ENCODE measurements around the gene TNNT2.

Gene TNNT2

GRCh38 chr1:201332616-201333335 lies 44.7 kb downstream of the TNNT2 start:
- H3K36me3 ChIP-seq (ENCODE audit: control insufficient read depth, insufficient read depth, low read length): no peaks in the 10 kb centered on the region
- no peak overlapping the region for H3K27ac ChIP-seq (ENCODE audit: low read depth, low read length)
- H3K4me3 ChIP-seq (ENCODE audit: low read length): no peak overlapping the region
- H3K4me1 ChIP-seq (ENCODE audit: control insufficient read depth, insufficient read depth, low read length): no peaks in the 10 kb centered on the region
- no peak overlapping the region for H3K9ac ChIP-seq (ENCODE audit: low read length)
- no peaks in the 10 kb centered on the region for H3K27me3 ChIP-seq (ENCODE audit: control insufficient read depth, insufficient read depth, low read length)

- H3K27ac ChIP-seq (ENCODE audit: low read depth, low read length): no peak overlapping the region
- H3K36me3 ChIP-seq (ENCODE audit: control insufficient read depth, insufficient read depth, low read length): no peaks in the 10 kb centered on the region
- H3K9ac ChIP-seq (ENCODE audit: low read length): no peak overlapping the region
- no peaks in the 10 kb centered on the region for H3K4me1 ChIP-seq (ENCODE audit: control insufficient read depth, insufficient read depth, low read length)
- H3K27me3 ChIP-seq (ENCODE audit: control insufficient read depth, insufficient read depth, low read length): no peaks in the 10 kb centered on the region
- H3K4me3 ChIP-seq (ENCODE audit: low read length): no peak overlapping the region
Measured at GRCh38 chr1:201332021-201332420, 45.5 kb downstream of the TNNT2 start.

GRCh38 chr1:201331166-201331565 lies 46.3 kb downstream of the TNNT2 start:
- H3K9ac ChIP-seq (ENCODE audit: low read length): no peak overlapping the region
- H3K4me3 ChIP-seq (ENCODE audit: low read length): no peak overlapping the region
- H3K27me3 ChIP-seq (ENCODE audit: control insufficient read depth, insufficient read depth, low read length): no peaks in the 10 kb centered on the region
- no peak overlapping the region for H3K27ac ChIP-seq (ENCODE audit: low read depth, low read length)
- no peaks in the 10 kb centered on the region for H3K4me1 ChIP-seq (ENCODE audit: control insufficient read depth, insufficient read depth, low read length)
- no peaks in the 10 kb centered on the region for H3K36me3 ChIP-seq (ENCODE audit: control insufficient read depth, insufficient read depth, low read length)

DNA sequence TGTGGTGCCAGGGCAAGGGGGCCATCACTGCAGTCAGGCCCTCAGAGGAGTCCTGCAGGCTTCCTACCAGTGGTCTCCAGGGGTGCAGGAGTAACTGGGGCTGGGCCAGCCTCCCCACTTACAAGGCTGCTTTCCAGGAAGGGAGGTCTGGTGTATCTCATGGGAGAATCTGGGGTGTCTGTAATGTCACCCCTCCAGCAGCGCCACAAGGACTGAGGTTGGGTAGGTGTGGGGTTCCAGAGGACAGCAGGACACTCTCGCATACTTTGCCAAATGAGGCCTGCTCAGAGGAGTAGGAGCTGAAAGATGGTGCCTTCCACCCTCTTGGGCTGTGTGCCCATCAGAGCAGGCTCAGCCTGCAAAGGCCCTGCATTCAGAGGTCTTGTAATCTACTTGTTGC lies 46.9 kb downstream of the TNNT2 start:
- Histone ChIP-seq H3K36me3 (ENCODE audit: control insufficient read depth, insufficient read depth, low read length) (no peaks in the 10 kb centered on the region), H3K4me1 (ENCODE audit: control insufficient read depth, insufficient read depth, low read length) (no peaks in the 10 kb centered on the region), H3K27me3 (ENCODE audit: control insufficient read depth, insufficient read depth, low read length) (no peaks in the 10 kb centered on the region), H3K9ac (ENCODE audit: low read length) (no peak overlapping the region), H3K4me3 (ENCODE audit: low read length) (no peak overlapping the region), H3K27ac (ENCODE audit: low read depth, low read length) (no peak overlapping the region)

DNA sequence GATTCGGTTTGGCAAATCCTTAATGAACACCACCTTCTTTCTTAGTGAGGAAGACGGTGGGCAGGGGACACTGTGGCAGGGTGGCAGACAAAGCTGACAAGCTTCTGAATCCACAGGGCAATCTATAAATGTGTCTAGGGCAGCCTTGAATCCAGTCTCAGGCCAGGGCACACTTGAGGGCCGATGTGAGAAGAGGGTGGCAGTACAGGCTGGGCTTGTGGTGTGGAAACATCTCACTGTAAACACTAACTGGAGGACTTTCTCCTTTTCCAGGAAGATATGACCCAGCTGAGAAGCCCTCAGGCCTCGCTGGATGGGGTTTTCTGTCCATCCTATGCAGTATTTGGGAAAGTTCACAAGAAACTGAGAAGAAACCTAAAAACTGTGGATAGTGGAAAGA lies 47.7 kb downstream of the TNNT2 start:
- Histone ChIP-seq H3K27me3 (ENCODE audit: control insufficient read depth, insufficient read depth, low read length) (no peaks in the 10 kb centered on the region), H3K27ac (ENCODE audit: low read depth, low read length) (no peak overlapping the region), H3K4me3 (ENCODE audit: low read length) (no peak overlapping the region), H3K4me1 (ENCODE audit: control insufficient read depth, insufficient read depth, low read length) (no peaks in the 10 kb centered on the region), H3K9ac (ENCODE audit: low read length) (no peak overlapping the region), H3K36me3 (ENCODE audit: control insufficient read depth, insufficient read depth, low read length) (no peaks in the 10 kb centered on the region)

DNA sequence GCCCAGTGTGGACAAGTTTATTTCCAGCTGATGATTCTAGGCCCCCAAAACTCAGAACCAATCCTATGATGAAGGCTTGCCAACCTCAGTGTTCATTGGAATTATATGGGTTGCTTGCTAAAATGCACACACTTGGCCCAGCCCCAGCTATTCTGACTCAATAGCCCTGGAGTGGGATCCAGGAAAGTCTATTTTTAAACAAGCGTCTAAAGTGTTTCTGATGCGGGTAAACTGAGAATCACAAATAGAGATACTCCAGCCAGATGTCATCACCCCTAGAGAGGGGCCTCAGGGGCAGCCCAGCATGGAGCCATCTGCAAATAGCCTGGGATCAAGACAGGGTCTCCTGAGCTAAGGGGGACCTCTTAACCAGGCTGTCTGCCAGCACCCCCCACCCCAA lies 48.2 kb downstream of the TNNT2 start:
- H3K4me1 ChIP-seq (ENCODE audit: control insufficient read depth, insufficient read depth, low read length): no peaks in the 10 kb centered on the region
- no peak overlapping the region for H3K4me3 ChIP-seq (ENCODE audit: low read length)
- H3K27me3 ChIP-seq (ENCODE audit: control insufficient read depth, insufficient read depth, low read length): no peaks in the 10 kb centered on the region
- H3K27ac ChIP-seq (ENCODE audit: low read depth, low read length): no peak overlapping the region
- H3K9ac ChIP-seq (ENCODE audit: low read length): no peak overlapping the region
- no peaks in the 10 kb centered on the region for H3K36me3 ChIP-seq (ENCODE audit: control insufficient read depth, insufficient read depth, low read length)

GRCh38 chr1:201328576-201328975 lies 48.9 kb downstream of the TNNT2 start:
- Histone ChIP-seq H3K4me3 (ENCODE audit: low read length) (no peak overlapping the region), H3K27me3 (ENCODE audit: control insufficient read depth, insufficient read depth, low read length) (no peaks in the 10 kb centered on the region), H3K36me3 (ENCODE audit: control insufficient read depth, insufficient read depth, low read length) (no peaks in the 10 kb centered on the region), H3K4me1 (ENCODE audit: control insufficient read depth, insufficient read depth, low read length) (no peaks in the 10 kb centered on the region), H3K9ac (ENCODE audit: low read length) (no peak overlapping the region), H3K27ac (ENCODE audit: low read depth, low read length) (no peak overlapping the region)

DNA sequence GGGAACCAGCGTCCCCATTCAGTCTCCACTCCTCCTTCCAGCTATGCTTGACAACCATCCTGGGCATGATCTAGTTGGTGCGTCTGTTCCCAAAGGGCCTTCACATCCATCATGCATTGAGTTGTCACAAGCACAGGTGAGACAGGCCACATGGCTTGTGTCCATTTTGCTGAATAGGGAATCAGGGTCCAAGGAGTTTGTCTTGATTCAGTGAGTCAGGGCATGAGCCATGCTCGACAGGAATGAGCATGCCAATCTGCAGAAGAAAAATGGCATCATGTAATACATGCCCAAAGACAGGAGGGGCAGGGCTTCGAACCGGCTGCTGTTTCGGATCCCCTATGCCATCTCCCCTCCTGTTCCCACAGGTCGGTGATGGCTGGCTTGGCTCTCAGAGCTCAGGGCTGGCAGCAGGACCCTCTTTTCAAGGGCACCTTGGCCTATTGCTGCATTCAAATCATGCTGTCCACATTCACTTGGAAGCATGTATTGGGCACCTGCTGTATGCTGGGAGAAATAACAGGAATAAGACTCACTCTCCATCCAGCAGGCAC lies 49.7 kb downstream of the TNNT2 start:
- H3K36me3 ChIP-seq (ENCODE audit: control insufficient read depth, insufficient read depth, low read length): no peaks in the 10 kb centered on the region
- no peak overlapping the region for H3K9ac ChIP-seq (ENCODE audit: low read length)
- H3K27ac ChIP-seq (ENCODE audit: low read depth, low read length): no peak overlapping the region
- H3K27me3 ChIP-seq (ENCODE audit: control insufficient read depth, insufficient read depth, low read length): no peaks in the 10 kb centered on the region
- no peak overlapping the region for H3K4me3 ChIP-seq (ENCODE audit: low read length)
- no peaks in the 10 kb centered on the region for H3K4me1 ChIP-seq (ENCODE audit: control insufficient read depth, insufficient read depth, low read length)

GRCh38 chr1:201326710-201327109 lies 50.8 kb downstream of the TNNT2 start:
- Histone ChIP-seq H3K27ac (ENCODE audit: low read depth, low read length) (no peak overlapping the region), H3K9ac (ENCODE audit: low read length) (no peak overlapping the region), H3K36me3 (ENCODE audit: control insufficient read depth, insufficient read depth, low read length) (no peaks in the 10 kb centered on the region), H3K4me1 (ENCODE audit: control insufficient read depth, insufficient read depth, low read length) (no peaks in the 10 kb centered on the region), H3K27me3 (ENCODE audit: control insufficient read depth, insufficient read depth, low read length) (no peaks in the 10 kb centered on the region), H3K4me3 (ENCODE audit: low read length) (no peak overlapping the region)

DNA sequence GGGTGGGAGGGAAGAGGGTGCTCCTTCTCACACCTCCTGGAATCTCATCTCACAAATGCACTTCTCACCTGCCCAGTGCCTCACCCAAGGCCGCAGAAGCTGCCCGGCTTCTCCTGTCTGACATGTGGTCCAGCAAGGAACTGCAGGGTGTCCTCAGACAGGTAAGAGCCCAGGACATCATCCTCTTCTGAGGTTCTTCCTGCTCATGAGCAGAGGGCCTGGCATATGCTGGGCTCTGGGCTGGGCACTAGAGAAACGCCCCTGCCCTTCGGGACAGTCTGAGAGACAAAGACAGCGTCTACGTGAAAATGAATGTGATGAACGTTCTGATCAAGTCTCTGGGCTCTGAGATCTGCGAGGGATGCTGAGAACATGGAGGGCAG lies 51.8 kb downstream of the TNNT2 start:
- no peak overlapping the region for H3K27ac ChIP-seq (ENCODE audit: low read depth, low read length)
- H3K4me3 ChIP-seq (ENCODE audit: low read length): no peak overlapping the region
- no peaks in the 10 kb centered on the region for H3K4me1 ChIP-seq (ENCODE audit: control insufficient read depth, insufficient read depth, low read length)
- H3K36me3 ChIP-seq (ENCODE audit: control insufficient read depth, insufficient read depth, low read length): no peaks in the 10 kb centered on the region
- no peak overlapping the region for H3K9ac ChIP-seq (ENCODE audit: low read length)
- no peaks in the 10 kb centered on the region for H3K27me3 ChIP-seq (ENCODE audit: control insufficient read depth, insufficient read depth, low read length)

GRCh38 chr1:201324821-201325677 lies 52.4 kb downstream of the TNNT2 start:
- Histone ChIP-seq H3K4me1 (ENCODE audit: control insufficient read depth, insufficient read depth, low read length) (no peaks in the 10 kb centered on the region), H3K27ac (ENCODE audit: low read depth, low read length) (no peak overlapping the region), H3K9ac (ENCODE audit: low read length) (no peak overlapping the region), H3K36me3 (ENCODE audit: control insufficient read depth, insufficient read depth, low read length) (no peaks in the 10 kb centered on the region), H3K27me3 (ENCODE audit: control insufficient read depth, insufficient read depth, low read length) (no peaks in the 10 kb centered on the region), H3K4me3 (ENCODE audit: low read length) (no peak overlapping the region)

GRCh38 chr1:201324306-201324705 lies 53.2 kb downstream of the TNNT2 start:
- Histone ChIP-seq H3K4me3 (ENCODE audit: low read length) (no peak overlapping the region), H3K27ac (ENCODE audit: low read depth, low read length) (no peak overlapping the region), H3K9ac (ENCODE audit: low read length) (no peak overlapping the region), H3K27me3 (ENCODE audit: control insufficient read depth, insufficient read depth, low read length) (no peaks in the 10 kb centered on the region), H3K36me3 (ENCODE audit: control insufficient read depth, insufficient read depth, low read length) (no peaks in the 10 kb centered on the region), H3K4me1 (ENCODE audit: control insufficient read depth, insufficient read depth, low read length) (no peaks in the 10 kb centered on the region)
